ENCODE measurements around the gene ZNF827. TPM values are rescaled to one million over a fixed set of nuclear protein-coding genes. Genes with fewer than 3 reads are reported as not detected.
A peak's percentile ranks its signal among the peaks of the same experiment; 100 is the strongest.

The ZNF827 gene
- total RNA-seq, 1 donor from 2014 or later, result 19.5 TPM

DNA sequence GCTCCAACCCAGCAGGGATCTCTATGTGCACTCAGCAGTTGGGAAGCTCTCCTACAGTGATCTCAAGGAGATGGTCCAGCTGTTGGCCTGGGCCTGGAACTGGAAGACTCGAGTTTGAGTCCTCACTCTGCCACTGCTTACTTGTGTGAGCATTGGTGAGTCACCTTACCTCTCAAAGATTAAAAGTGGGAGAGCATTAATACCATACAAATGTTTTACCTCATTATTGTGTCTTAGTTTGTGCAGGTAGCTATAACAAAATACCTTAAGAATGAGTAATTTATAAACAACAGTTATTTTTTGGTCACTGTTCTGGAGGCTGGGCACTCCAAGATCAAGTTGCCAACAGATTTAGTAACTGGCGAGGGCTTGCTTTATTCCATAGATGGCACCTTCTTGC lies 21.4 kb upstream of the ZNF827 start:
- Histone ChIP-seq H3K27ac (no peak overlapping the region), H3K36me3 (no peaks in the 10 kb centered on the region), H3K27me3 (no peaks in the 10 kb centered on the region), H3K4me1 (no peaks in the 10 kb centered on the region), H3K4me3 (no peak overlapping the region), H3K9me3 (no peaks in the 10 kb centered on the region)
- TF ChIP-seq, protein P1, sequence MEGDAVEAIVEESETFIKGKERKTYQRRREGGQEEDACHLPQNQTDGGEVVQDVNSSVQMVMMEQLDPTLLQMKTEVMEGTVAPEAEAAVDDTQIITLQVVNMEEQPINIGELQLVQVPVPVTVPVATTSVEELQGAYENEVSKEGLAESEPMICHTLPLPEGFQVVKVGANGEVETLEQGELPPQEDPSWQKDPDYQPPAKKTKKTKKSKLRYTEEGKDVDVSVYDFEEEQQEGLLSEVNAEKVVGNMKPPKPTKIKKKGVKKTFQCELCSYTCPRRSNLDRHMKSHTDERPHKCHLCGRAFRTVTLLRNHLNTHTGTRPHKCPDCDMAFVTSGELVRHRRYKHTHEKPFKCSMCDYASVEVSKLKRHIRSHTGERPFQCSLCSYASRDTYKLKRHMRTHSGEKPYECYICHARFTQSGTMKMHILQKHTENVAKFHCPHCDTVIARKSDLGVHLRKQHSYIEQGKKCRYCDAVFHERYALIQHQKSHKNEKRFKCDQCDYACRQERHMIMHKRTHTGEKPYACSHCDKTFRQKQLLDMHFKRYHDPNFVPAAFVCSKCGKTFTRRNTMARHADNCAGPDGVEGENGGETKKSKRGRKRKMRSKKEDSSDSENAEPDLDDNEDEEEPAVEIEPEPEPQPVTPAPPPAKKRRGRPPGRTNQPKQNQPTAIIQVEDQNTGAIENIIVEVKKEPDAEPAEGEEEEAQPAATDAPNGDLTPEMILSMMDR (IDR thresholded peaks at IDR 0.05), result no peak
- no peak for DNase-seq (ENCODE audit: low spot score in 2 of 2)
- intact Hi-C loops (cut with DNase I), result no loop called here

DNA sequence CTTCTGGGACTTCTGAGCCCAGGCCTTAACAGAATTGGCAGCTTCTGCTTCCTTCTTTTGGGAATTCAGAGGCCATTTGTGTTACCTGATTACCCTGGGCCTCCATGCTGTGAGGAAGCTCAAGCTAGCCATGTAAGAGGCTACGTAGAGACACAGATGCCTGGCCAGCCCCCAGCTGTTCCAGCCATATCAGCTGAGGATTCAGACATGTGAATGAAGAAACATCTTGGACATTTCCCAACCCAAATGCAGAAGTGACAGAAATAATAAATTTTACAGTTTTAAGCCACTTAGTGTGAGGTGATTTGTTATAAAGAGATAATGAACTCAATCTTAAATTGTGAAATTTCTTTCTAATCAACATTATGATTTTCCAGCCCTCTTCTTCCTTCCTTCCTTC lies 18.7 kb upstream of the ZNF827 start:
- Histone ChIP-seq H3K9me3 (no peaks in the 10 kb centered on the region), H3K27ac (no peak overlapping the region), H3K27me3 (no peaks in the 10 kb centered on the region), H3K4me1 (no peaks in the 10 kb centered on the region), H3K4me3 (no peak overlapping the region), H3K36me3 (no peaks in the 10 kb centered on the region)
- DNase-seq (ENCODE audit: low spot score in 2 of 2), result no peak
- intact Hi-C loops (cut with DNase I), result no loop called here
- TF ChIP-seq, protein P1 (IDR thresholded peaks at IDR 0.05), result no peak

DNA sequence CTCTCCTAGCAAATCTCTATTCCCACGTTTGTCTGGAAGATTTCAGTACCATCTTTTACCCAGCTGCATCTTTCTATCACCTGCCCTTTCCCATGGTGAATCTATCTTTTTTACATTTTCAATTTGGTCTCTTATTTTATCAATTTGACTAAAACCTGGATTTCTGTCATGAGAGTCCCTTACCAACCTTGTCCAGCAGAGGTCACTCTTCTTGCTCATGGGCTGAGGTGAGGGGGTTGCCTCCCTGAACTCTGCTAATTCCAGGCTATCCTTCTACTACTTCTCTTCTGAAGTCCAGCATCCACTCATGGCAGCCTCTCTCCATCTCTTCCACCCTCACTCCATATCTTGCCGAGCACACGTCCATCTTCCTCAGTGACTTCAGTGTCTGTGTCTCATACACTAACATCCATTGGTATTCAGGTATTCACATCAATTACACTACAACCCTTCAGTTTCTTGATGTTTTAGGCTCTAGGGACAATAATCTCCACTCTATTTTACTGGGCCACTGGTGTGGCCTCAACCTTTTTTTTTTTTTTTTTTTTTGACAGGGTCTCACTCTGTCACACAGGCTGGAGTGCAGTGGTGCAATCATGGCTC lies 17.8 kb upstream of the ZNF827 start:
- no peaks in the 10 kb centered on the region for H3K9me3 ChIP-seq
- intact Hi-C loops (cut with DNase I), result no loop called here
- TF ChIP-seq, protein P1 (IDR thresholded peaks at IDR 0.05), result peak; percentile 38 to 66 (median 62)
- no peak overlapping the region for H3K27ac ChIP-seq
- H3K27me3 ChIP-seq, result no peaks in the 10 kb centered on the region
- no peak for DNase-seq (ENCODE audit: low spot score in 2 of 2)
- H3K4me3 ChIP-seq, result no peak overlapping the region
- H3K4me1 ChIP-seq, result no peaks in the 10 kb centered on the region
- no peaks in the 10 kb centered on the region for H3K36me3 ChIP-seq

DNA sequence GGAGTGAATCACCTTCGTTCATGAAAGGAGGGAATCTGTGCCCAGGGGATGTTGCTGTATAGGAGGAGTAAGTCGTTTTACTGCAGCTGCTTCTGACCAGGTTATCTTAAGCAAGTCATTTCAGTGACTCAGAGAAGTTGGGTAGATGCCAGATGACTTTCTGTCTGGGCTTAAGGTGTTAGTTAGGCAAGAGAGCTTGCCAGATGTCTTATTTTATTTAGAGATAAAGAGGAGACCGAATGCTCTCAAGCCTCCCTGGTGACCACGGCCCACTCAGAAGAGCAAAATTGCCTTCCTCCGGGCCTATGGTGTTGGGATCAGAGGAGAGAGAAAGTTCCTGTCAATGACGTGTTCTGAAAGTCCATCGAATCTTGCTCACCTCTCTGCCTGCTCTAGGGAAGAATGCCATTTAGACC lies 16.3 kb upstream of the ZNF827 start:
- no peak overlapping the region for H3K27ac ChIP-seq
- no peaks in the 10 kb centered on the region for H3K4me1 ChIP-seq
- DNase-seq (ENCODE audit: low spot score in 2 of 2), result no peak
- TF ChIP-seq, protein P1 (IDR thresholded peaks at IDR 0.05), result no peak
- no peaks in the 10 kb centered on the region for H3K36me3 ChIP-seq
- intact Hi-C loops (cut with DNase I), result no loop called here
- no peak overlapping the region for H3K4me3 ChIP-seq
- H3K27me3 ChIP-seq, result no peaks in the 10 kb centered on the region
- no peaks in the 10 kb centered on the region for H3K9me3 ChIP-seq

DNA sequence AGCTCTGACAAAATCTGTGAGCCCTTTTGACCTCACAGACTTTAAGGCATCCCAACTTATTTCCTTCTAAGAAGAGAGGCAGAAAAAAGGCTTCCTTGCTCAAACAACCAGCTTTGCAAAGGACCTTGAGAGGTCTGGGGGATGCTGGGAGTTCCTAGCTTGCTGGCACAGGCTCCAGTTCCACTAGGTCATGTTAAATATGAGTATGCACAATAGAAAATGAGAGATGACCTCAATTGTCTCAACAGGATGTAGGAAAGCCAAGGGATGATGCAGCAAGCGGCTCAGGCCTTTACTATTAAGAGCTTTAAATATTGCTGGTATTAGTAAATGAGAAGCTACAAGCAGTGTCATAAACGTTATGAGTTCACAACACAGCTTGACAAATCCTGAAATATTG lies 13.3 kb upstream of the ZNF827 start:
- Histone ChIP-seq H3K4me3 (no peak overlapping the region), H3K27me3 (no peaks in the 10 kb centered on the region), H3K9me3 (no peaks in the 10 kb centered on the region), H3K4me1 (no peaks in the 10 kb centered on the region), H3K27ac (no peak overlapping the region), H3K36me3 (no peaks in the 10 kb centered on the region)
- DNase-seq (ENCODE audit: low spot score in 2 of 2), result no peak
- TF ChIP-seq, protein P1 (IDR thresholded peaks at IDR 0.05), result no peak
- intact Hi-C loops (cut with DNase I), result no loop called here

Measured in ascending aorta (tissue), 2 donors.